NOMO-1 treated with dmso at 0.1 percent for 144 hours (cell line): Measurements from ENCODE around the gene TENM4.
A peak's percentile ranks its signal among the peaks of the same experiment; 100 is the strongest.

Experiments
- DNase-seq: peaks from one replicate; lab custom pipeline; 2025; ENCODE audit not compliant: unreplicated experiment; lab: John Stamatoyannopoulos, UW

Gene TENM4

DNA sequence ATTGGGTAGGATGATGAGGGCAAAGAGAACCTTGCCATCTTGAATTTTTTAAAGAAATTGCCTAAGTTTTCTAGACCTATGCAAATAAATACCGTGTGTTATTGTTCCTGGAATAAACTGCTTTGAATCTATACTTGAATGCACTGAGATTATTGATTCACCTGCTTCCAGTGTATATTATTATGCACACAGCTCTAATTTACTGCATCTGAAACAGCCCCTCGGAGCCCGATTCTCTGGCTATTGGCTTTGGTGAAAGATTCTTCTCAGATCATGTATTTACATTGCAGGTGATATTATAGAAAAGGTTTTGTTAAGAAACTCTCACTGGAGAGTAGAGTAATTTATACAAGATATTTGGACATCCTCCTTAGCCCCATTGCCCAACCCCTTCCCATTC, 254.2 kb downstream of the TENM4 start:
- DNase-seq, result no peak

DNA sequence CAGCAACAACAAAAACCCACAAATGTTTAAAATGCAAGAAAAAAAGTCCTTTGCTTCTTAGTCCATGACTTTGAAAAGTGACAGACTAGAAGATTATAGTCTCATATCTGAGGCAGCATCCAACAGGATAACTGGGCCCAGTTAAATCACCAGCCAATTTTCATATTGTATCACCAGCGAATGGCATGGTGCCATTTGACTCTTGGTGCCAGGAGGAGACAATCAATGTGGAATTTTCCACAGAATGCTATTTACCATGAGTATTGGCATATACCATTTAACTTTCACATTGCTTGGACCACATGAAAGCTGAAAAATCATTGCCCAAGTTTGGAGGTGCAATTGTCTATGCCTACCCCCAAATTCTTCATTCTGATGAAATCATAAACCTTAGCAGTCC, 255.5 kb downstream of the TENM4 start:
- DNase-seq, result no peak

DNA sequence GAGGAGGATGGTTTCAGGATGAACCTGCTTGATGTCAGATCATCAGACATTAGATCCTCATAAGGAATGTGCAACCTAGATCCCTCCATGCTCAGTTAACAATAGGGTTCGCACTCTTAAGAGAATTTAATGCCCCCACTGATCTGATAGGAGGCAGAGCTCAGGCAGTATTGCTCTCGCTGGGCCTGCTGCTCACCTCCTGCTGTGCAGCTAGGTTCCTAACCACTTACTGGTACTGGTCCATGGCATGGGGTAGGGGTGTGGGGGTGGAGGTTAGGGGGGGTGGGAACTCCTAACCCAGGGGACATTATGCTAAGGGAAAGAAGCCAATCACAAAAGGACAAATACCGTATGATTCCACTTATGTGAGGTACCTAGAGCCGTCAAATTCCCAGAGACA, 256.5 kb downstream of the TENM4 start:
- no peak for DNase-seq

DNA sequence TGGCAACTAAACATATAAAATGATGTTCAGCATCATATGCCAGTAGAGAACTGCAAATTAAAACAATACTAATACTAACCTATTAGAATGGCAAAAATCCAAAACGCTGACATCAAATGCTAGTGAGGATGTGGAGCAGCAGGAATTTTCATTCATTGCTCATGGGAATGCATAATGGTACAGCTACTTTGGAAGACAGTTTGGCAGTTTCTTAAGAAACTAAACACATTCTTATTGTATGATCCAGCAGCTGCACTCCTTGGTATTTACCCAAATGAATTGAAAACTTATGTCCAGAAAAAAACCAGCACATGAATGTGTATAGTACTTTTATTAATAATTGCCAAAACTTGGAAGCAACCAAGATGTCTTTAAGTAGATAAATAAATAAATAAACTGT, 258.0 kb downstream of the TENM4 start:
- DNase-seq, result no peak

DNA sequence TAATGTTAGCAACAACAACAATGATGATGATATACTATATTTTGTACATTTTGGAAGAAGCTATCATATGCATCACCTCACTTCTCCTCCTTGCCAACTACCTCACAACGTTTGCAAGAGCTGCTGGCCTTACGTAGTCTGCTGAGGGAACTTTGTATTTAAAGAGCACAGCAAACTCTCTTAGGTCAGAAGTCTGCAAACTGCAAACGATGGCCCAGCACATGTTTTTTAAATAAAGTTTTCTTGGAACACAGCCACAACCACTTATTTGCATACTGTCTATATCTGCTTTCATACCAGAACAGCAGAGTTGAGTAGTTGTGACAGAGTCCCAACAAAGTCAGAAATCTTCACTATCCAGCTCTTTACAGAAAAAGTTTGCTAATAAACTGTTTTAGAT, 261.7 kb downstream of the TENM4 start:
- no peak for DNase-seq

DNA sequence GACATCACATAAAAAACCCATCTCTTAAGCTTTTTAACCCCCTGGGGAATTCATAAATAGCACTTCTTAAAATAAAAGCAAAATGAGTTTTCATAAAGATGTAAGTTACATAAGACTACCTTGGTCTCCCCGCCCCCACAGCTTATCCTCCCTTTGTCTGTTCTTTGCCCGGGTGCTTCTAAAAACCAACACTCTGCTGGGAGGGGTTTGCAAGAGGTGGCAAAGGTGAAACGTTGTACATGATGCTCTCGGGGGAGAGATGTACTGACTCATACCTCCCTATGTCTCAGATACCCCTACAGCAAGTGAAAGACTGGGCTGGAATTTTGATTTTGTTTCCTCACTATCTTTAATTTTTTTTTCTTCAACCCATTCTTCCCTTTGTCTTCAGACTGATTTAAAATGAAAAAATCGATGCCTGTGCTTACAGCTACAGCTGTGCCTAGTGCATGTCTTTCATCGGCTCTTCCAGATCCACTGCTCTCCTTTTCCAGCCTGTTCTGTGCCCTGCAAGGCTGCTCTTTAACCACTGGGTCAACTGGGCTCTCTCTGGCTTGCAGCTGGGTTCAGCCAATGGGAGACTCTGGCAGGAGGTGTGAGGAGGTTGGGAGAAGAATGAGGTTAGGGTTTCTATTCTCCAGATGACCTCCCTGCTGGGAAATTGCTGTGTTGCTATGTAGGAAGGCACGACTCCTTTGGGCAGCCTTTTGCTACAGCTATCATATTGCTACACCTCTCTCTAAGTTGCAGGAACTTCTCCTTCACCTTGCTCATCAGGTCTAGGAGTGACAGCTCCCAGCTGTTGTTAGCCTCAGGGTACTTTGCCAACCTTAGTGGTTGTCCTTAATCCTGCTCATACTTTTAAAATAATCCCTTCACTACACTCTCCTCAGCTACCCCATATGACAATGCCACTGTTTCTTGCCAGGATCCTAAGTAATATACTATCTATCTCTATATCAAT, 266.5 kb downstream of the TENM4 start:
- DNase-seq, result no peak

DNA sequence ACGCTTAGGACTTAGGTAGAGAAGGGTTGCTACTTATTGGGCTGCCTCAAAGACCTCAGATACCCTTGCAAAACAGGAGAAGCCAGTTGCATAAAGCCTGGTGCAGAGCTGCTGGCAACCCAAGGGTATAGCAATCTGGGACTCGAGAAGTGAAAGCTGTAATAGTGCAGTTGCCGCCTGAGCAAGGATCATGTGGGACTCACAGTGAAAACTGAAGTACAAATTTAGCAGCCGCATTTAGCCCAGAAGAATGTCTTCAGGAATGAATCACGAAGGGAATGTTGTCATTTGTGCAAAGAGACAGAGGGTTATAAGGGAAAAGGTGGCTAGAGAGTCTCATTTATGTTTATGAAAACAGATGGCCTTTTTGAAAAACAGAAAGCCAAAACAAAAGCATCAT, 267.2 kb downstream of the TENM4 start:
- DNase-seq, result peak; percentile 51

DNA sequence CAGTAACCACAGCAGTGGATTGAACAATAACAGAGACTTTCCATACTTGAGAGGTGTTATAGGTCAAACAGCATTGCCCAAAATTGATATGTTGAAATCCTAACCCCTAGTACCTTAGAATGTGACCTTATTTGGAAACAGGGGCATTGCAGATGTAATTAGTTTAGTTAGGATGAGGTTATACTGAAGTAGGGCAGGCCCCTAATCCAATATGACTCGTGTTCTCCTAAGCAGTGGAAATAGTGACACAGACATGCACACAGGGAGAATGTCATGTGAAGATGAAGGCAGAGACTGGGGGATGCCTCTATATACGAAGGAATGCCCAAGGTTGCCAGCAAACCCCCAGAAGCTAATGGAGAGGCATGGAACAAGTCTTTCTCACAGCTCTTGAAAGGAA, 270.5 kb downstream of the TENM4 start:
- DNase-seq, result no peak

DNA sequence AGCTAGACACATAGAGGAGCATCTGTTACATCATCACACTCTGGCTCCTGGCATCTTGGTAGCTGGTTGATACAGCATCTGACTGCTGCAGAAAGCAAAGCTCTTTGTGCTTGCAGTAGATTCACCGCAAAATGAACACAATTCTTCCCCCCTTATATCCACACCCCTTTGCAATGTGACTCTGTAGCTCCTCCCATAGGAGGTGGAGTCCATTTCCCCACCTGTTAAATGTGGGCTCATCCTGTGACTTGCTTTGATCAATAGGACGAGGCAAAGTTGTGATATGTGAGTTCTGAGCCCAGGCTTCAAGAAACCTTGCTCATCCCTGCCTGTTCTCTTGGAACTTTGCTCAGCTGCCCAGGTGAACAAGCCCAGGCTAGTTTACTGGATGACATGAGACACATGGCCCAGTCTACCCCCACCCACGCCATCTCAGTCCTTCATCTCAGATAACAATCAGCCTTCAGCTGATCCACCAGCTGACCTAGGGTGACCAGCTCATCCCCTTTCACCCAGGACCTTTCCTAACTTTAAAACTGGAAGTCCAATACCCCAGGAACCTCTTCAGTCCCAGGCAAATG, 272.2 kb downstream of the TENM4 start:
- DNase-seq, result no peak

DNA sequence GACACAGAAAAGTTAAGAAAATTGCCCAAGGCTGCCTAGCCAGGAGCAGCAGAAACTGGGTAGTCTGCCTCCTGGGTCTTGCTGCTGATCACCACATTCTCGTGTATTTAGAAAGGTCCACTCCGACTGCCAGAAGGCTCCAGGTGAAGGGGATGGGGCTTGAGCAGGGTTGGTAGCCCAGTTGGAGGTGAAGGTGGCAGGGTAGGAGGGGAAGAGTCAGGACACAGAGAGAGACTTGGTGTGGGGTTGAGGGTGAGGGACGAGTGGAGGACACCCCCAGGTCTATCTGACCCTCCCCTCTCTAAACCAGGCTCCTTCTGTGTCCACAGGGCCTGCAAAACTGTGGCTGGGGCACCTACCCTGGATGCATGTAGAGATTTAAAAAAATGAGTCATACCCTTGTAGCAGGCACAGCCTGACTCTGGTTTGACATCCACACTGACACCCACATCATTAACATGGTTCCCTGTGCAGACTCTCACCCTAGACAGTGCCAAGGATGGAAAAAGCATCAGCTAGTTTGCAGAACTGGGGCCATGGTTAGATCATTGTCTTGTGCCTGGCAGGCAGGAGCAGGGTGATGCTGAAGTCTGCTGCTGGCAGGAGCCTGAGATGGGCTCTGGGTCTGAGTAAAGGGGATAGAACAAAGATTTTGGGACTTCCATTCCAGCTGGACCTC, 273.2 kb downstream of the TENM4 start:
- DNase-seq, result no peak

DNA sequence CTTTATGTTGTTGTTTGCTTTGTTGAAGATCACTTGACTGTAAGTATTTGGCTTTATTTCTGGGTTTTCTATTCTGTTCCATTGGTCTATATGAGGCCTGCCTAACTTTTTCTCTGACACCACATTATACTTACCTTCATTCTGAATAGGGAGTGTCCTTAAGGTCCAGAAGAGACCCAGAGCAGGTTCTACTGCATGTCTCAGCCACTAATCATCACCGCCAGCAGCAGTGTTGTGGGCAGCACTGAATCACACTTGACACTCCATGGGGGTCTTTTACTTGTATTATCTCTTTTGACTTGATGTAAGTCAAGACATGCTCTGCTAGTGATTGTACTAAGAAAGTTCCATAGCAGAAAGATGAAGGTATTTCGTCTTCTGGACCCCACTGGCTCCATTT, 274.9 kb downstream of the TENM4 start:
- DNase-seq, result no peak

DNA sequence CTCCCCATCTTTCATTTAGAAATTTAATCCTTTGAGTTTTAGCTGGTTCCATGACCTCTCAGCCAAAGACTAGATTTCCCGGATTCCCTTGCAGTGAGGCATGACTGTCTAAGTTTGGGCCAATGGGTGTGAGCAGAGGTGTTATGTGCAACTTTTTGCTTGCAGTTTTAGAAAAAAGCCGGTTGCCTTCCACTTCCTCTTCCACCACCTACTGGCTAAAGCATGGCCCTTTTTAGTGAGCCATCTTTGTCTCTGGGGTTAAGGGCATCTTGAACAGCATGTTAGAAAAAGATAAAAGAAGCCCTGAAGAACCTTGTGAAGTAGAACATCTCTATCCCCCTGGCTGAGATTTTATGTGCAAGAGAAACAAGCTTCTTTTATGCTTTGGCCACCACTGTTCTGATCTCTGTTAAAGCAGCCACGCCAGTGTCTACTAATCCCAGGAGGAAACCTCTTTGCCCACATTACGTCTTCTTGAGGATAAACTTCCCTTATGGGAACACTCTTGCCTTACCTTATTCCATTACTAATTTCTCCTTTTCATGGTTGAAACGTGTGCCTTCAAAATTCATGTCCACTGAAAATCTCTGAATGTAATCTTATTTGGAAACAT, 279.9 kb downstream of the TENM4 start:
- DNase-seq, result no peak

DNA sequence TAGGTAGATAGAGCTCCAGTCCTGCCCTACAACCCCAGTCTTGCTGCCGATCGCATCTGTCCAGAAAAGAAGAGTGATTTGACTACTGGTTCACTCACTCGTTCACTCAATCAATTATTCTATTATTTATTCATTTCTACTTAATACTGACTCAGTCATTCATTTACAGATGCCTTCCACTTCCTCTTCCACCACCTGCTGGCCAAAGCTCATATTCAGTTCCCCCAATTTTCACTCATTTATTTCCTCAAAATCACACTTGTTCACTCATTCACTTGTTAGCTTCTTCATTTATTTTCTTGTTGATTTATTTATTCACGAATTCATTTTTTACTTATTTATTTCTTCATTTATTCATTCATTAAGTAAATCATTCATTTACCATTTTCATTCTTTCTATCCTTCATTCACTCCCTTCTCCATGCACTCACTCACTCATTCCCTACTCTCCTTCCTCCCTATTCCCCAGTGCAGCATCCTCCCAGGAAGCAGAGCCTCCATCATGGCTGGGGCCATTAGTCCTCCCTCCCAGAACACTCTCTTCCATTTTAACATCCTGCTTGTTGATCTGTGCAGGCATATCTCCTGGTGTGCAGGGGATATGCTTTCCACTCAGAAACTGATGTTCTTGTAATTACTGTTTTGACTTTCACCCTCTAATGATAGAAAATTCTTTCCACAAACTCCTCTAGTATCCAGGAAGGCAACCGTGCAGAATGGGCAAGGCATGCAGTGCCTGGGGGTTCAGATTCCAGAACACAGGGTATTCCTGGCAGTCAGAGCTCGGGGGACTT, 281.0 kb downstream of the TENM4 start:
- DNase-seq, result no peak

DNA sequence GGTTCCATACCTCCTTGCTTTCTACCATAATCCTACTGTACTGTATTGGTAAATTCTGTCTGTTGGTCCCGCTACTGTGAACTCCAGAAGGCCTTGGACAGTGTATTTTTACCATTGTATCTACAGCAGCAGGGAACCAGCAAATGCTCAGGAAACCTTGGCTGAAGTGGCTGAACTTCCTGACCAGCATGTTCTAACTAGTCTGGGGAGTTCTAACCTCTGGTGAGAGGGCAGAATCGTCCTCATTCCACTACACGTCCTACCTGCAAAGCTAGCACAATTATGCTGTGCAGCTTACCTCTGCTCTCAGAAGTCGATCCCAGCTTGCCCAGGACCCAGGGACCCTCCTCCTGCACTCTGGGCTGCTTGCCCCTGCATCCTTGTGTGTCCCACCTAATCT, 283.1 kb downstream of the TENM4 start:
- DNase-seq, result no peak

DNA sequence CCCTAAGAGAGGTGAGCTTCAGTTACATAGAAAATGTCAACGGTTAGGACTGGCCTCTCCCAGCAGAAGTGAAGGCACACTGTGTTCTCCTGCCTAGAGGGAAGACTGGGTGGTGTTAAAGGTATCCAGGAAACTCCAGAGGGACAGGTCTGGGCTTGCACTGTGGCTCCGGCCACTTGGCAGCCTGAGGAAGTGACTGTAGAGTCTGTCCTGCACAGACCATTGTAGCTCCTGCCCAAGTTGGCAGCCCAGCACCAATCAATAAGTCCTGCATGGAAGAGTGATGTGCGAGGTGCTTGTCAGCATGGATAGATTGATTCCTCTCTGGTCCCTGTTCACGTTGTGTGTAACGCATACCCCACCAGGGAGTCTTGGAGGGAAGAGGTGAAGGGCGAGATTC, 284.8 kb downstream of the TENM4 start:
- DNase-seq, result no peak

DNA sequence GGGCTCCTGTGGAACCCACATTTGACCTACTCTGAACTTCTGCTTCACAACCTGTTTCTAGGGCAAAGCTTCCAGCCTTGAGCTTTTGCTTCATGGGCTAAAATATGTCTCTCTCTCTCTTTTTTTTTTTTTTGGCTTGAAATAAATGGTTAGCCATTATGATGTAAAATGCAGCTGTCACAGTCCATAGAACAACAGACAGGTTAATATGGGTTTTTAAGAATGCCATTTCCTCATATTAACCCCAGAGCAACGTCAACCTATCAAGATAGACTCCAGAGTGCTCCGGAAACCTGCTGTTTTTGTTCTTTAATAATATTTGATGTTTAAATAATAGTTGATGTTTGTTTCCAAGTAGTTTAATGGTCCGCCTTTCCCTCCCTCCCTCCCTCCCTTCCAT, 285.6 kb downstream of the TENM4 start:
- DNase-seq, result no peak

DNA sequence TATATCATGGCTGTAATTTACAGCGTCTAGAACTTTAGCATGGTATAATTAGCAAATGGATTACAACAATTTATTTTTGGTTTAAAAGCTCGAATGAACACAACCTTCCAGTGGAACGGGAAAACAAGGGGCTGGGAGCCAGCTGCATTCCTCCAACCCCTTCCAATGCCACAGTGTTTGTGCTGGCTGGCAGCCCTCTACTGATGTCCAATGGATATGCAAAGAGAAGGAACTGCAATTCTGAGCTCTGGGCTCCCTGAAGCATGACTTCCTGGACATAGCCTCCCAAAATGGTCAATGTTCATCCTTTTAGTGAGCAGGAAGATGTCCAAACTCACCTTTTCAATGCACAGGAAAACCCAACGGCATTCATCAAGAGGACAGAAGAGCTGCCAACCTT, 288.3 kb downstream of the TENM4 start:
- DNase-seq, result no peak

DNA sequence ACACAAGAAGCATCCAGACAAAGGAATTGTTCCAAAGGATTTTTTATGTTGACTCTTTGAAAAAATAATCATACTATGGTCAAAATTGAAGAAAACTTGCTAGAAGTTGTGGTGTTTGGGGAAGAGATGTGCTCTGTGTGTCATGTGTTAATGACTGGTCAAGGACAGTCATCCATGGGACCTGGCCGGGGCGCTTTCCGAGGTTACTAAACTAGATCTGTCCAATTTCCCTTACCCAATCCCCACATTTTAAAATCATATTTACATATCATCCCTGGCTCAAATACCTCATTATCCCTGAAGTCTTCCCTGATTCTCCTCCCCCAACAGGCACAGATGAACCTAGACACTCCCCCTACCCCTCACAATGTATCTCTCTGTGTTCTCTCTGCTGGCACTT, 289.4 kb downstream of the TENM4 start:
- DNase-seq, result no peak

DNA sequence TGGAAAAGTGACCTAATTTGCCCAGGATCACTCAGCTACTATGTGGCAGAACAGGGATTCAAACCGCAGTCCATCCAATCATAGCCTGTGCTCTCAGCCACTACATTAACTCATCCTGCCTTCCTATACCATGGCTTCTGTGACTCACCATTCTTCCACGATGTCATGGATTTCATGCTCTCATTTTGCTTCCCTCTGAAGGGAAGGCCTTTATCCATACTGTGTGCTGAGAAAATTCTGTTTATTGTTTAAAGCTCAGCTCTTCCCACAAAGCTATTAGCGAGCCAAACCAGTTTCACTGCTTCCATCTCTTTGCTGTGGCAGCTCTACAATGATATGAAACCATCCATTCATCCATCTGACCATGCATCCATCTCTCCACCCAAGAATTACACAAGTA, 289.9 kb downstream of the TENM4 start:
- DNase-seq, result no peak

DNA sequence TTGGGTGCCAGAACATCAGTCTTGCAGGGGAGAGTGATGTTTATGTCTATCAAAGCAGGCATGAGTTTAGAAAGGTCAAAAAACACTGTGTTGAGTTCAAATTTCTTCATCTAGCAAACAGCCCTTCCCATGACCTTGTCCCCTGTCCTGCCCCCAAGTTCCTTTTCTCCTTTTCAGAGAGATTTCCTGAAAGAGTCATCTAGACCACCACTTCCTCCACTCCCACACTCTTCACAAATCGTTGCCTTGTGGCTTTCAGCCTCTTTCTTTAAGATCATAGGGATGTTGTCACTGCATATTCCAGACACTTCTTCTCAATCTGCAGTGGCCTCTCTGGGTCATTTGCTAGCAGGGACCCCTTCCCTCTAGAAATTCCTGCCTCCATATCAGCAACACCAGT, 290.5 kb downstream of the TENM4 start:
- DNase-seq, result peak; percentile 13

DNA sequence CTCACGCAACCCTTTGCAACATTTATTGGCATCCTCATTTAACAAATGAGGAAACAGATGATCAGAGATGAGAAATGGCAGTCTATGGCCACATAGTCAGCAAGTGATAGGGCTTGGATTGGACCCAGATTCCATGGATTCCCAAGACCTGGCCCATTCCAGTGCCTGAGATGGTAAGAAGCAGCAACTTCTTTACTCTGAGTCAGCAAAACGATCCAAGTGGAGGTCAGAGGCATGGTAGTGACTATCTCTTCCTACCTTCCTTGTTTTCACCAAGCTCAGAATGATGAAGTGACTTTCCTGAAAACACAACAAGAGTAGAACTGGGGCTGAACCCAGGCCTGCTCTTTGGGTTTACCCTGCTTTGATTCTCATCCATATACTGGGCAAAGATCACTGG, 293.1 kb downstream of the TENM4 start:
- no peak for DNase-seq
